ENCODE data around the gene UMPS.

Gene UMPS

DNA sequence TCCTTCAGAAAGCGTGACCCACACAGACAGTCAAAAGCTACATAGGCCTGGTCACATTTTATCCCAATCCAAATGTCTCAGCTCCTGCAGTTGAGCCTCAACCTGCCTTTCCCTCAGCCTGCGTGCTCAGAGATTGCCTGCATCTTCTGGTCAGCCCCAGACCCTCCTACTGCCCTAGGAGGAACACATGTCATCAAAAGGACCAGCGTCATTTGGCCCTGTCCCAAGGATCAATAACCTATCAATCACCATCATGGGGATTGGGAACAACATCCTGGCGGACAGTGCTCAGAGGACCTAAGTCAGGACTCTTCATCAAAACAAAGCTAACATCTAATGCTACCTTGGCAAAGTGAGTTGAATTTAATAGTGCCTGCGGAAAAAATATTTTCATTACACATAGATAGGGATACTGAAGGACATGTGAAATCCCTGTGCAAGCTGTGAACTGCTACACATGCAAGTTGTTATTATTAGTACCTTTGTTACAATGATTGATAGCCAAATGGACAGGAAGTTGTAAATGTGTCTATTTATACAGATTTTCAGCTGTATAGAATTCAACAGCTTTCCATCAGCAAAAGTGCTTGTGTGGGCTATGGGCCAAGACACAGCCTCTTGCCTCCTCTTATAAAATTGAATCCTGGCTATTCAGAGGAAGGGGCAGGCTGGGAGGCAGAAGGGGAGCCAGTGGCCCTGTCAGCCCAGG, 47.7 kb downstream of the UMPS start:
- TF ChIP-seq, protein P1, sequence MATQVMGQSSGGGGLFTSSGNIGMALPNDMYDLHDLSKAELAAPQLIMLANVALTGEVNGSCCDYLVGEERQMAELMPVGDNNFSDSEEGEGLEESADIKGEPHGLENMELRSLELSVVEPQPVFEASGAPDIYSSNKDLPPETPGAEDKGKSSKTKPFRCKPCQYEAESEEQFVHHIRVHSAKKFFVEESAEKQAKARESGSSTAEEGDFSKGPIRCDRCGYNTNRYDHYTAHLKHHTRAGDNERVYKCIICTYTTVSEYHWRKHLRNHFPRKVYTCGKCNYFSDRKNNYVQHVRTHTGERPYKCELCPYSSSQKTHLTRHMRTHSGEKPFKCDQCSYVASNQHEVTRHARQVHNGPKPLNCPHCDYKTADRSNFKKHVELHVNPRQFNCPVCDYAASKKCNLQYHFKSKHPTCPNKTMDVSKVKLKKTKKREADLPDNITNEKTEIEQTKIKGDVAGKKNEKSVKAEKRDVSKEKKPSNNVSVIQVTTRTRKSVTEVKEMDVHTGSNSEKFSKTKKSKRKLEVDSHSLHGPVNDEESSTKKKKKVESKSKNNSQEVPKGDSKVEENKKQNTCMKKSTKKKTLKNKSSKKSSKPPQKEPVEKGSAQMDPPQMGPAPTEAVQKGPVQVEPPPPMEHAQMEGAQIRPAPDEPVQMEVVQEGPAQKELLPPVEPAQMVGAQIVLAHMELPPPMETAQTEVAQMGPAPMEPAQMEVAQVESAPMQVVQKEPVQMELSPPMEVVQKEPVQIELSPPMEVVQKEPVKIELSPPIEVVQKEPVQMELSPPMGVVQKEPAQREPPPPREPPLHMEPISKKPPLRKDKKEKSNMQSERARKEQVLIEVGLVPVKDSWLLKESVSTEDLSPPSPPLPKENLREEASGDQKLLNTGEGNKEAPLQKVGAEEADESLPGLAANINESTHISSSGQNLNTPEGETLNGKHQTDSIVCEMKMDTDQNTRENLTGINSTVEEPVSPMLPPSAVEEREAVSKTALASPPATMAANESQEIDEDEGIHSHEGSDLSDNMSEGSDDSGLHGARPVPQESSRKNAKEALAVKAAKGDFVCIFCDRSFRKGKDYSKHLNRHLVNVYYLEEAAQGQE (IDR thresholded peaks at IDR 0.05; ENCODE audit: low read depth), result no peak
- TF ChIP-seq EGR1 (IDR thresholded peaks at IDR 0.05) (no peak), YY1 (IDR thresholded peaks at IDR 0.05; ENCODE audit: low read depth) (no peak), EP300 (IDR thresholded peaks at IDR 0.05; ENCODE audit: borderline replicate concordance) (no peak), ZBTB7A (IDR thresholded peaks at IDR 0.05; ENCODE audit: low read depth) (no peak)

DNA sequence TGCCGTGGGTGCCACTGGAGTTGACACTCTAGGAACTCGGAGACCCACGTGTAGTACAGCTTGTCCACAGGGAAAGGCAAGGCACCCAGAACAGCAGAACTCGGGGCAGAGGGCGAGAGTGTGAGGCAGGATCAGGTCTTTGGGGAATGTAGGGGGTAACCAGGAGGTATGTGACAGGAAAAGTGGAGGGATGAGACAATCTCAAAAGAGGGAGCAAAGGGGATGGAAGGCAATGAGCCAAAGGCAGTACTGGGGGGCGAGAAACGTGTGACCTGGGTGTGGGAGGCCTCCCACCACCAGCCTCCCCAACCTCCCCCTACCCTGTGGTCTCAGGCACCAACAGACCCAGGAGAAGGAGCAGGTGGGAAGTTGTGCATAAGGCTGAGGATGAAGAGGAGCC, 48.9 kb downstream of the UMPS start:
- TF ChIP-seq EGR1 (IDR thresholded peaks at IDR 0.05) (no peak), TEAD4 (IDR thresholded peaks at IDR 0.05) (no peak), RAD21 (IDR thresholded peaks at IDR 0.05; ENCODE audit: low read depth) (no peak), CEBPB (IDR thresholded peaks at IDR 0.05) (no peak), NFIC (IDR thresholded peaks at IDR 0.05) (no peak), ZBTB7A (IDR thresholded peaks at IDR 0.05; ENCODE audit: low read depth) (no peak)
- TF ChIP-seq, protein P1 (IDR thresholded peaks at IDR 0.05; ENCODE audit: low read depth), result no peak

DNA sequence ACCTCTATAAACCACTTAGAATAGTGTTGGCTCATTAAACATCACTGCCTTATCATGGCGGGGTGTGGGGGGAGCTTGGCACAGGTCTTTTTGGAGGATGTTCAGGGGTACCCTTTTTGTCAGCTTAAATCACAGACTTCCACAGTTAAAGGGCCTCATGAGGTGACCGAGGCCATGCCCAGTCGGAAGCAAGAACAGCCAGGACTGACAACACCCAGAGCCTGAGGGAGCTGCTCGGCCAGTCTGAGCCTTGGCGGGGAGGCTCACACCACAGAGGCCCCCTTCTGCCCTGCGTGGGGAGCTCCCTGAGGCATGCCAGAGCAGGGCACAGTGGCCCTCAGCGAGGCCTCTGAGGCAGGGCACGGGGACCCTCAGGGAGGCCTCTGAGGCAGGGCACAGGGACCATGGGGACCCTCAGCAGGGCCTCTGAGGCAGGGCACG, 49.5 kb downstream of the UMPS start:
- TF ChIP-seq FOXM1 (IDR thresholded peaks at IDR 0.05; ENCODE audit: borderline replicate concordance, low read depth), result no peak
- TF ChIP-seq RAD21 (IDR thresholded peaks at IDR 0.05; ENCODE audit: low read depth), result no peak
- TF ChIP-seq TEAD4 (IDR thresholded peaks at IDR 0.05), result no peak
- TF ChIP-seq TAF1 (IDR thresholded peaks at IDR 0.05; ENCODE audit: low read depth), result no peak
- TF ChIP-seq, protein P2, sequence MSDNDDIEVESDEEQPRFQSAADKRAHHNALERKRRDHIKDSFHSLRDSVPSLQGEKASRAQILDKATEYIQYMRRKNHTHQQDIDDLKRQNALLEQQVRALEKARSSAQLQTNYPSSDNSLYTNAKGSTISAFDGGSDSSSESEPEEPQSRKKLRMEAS (IDR thresholded peaks at IDR 0.05), result no peak
- no peak for TF ChIP-seq EGR1 (IDR thresholded peaks at IDR 0.05)
- TF ChIP-seq NFIC (IDR thresholded peaks at IDR 0.05), result no peak
- TF ChIP-seq TCF12 (IDR thresholded peaks at IDR 0.05; ENCODE audit: low read depth), result no peak
- TF ChIP-seq YY1 (IDR thresholded peaks at IDR 0.05; ENCODE audit: low read depth), result no peak
- TF ChIP-seq, protein P1 (IDR thresholded peaks at IDR 0.05; ENCODE audit: low read depth), result no peak
- TF ChIP-seq, protein P3, sequence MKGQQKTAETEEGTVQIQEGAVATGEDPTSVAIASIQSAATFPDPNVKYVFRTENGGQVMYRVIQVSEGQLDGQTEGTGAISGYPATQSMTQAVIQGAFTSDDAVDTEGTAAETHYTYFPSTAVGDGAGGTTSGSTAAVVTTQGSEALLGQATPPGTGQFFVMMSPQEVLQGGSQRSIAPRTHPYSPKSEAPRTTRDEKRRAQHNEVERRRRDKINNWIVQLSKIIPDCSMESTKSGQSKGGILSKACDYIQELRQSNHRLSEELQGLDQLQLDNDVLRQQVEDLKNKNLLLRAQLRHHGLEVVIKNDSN (IDR thresholded peaks at IDR 0.05), result no peak
- no peak for TF ChIP-seq EP300 (IDR thresholded peaks at IDR 0.05; ENCODE audit: borderline replicate concordance)
- TF ChIP-seq ZBTB7A (IDR thresholded peaks at IDR 0.05; ENCODE audit: low read depth), result no peak
- TF ChIP-seq CEBPB (IDR thresholded peaks at IDR 0.05), result no peak

DNA sequence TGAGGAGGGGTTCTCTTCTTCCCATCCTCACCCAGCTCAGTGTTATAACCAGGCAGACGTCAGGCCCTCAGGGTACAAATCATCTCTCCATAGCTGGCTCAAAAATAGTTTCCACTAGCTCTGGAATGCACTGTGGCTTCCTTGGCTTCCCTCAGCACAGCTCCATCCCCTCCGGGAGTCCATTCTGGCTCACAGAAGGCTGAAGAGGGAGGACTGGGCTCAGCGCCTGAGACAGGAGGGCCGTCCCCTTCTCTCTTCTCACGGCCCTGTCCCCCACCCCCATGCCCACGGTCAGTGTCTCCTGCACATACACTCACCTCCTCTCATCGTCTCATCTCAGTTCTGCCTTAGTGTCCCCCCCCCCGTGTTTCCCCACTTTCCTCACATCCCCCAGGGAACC, 50.1 kb downstream of the UMPS start:
- TF ChIP-seq TCF12 (IDR thresholded peaks at IDR 0.05; ENCODE audit: low read depth) (no peak), ZBTB7A (IDR thresholded peaks at IDR 0.05; ENCODE audit: low read depth) (no peak), EGR1 (IDR thresholded peaks at IDR 0.05) (no peak)

DNA sequence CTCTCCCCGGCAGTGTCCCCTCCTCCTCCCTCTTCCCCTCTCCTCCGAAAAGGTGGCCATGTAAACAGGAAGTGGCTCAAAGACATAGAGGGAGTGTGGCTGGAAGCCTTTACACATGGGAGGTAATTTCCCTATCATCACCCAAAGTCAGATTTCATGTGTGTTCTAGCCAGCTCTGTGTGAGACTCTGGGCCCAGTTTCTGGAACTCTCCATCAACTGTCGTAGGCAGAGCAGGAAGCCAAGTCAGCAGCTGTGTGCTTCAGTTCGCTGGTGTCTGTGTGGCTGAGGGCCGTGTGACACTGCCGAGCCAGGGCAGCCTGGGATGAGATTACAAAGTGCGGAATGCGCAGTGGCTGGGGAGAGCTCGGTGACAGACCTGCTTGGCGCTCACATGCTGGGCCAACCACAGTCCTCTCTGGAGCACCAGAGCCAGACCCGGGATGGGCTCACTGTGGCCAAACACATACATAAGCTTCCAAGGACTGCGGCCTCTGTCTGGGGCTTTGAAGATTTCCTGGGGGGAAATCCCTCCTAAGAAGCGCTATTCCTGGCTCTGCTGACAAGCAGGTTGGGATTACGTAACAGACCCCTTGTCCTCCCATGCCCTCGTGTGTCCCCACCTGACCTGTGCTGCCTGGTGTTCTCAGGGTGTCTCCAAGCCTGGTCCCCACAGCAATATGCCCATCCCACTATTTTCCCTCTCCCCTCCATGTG, 50.7 kb downstream of the UMPS start:
- TF ChIP-seq YY1 (IDR thresholded peaks at IDR 0.05; ENCODE audit: low read depth) (no peak), TAF1 (IDR thresholded peaks at IDR 0.05; ENCODE audit: low read depth) (no peak), EP300 (IDR thresholded peaks at IDR 0.05; ENCODE audit: borderline replicate concordance) (no peak), CREB1 (IDR thresholded peaks at IDR 0.05; ENCODE audit: low read depth) (no peak), RAD21 (IDR thresholded peaks at IDR 0.05; ENCODE audit: low read depth) (no peak), NFIC (IDR thresholded peaks at IDR 0.05) (no peak), EGR1 (IDR thresholded peaks at IDR 0.05) (no peak), TCF12 (IDR thresholded peaks at IDR 0.05; ENCODE audit: low read depth) (no peak), FOXM1 (IDR thresholded peaks at IDR 0.05; ENCODE audit: borderline replicate concordance, low read depth) (no peak), ZBTB7A (IDR thresholded peaks at IDR 0.05; ENCODE audit: low read depth) (no peak)
- TF ChIP-seq, protein P3 (IDR thresholded peaks at IDR 0.05), result no peak
- TF ChIP-seq, protein P1 (IDR thresholded peaks at IDR 0.05; ENCODE audit: low read depth), result no peak
- TF ChIP-seq, protein P2 (IDR thresholded peaks at IDR 0.05), result no peak
